H9 (cell line): ENCODE data around the gene DAND5. TPM values are rescaled to one million over a fixed set of nuclear protein-coding genes. Genes with fewer than 3 reads are reported as not detected.
"Not testable (repeated sequence)": the region's sequence is repeated elsewhere in the genome, so short reads cannot be mapped to it uniquely, and the experiment has no call there.

Experiments used
- DNase-seq: peaks from one replicate; pipeline ENCODE4 v3.0.0-alpha.2; 2017
- H2AFZ ChIP-seq: one replicate; pipeline ENCODE4 v1.6.1; 2013; ENCODE audit warnings: mild to moderate bottlenecking, low read length, control low read depth, moderate library complexity
- H2AK5ac ChIP-seq: 2 replicates; pipeline ENCODE4 v1.6.1; 2013; ENCODE audit warnings: low read length, control low read depth, mixed read lengths; ENCODE audit not compliant: insufficient read length
- H2BK120ac ChIP-seq: one replicate; pipeline ENCODE4 v1.6.1; 2013; ENCODE audit warnings: low read depth, mild to moderate bottlenecking, low read length, control low read depth, inconsistent platforms; ENCODE audit not compliant: poor library complexity, severe bottlenecking
- H2BK12ac ChIP-seq: 2 replicates; pipeline ENCODE4 v1.6.1; 2013; ENCODE audit warnings: low read length, control low read depth, mixed read lengths, low read depth; ENCODE audit not compliant: insufficient read length
- H2BK15ac ChIP-seq: 2 replicates; pipeline ENCODE4 v1.6.1; 2013; ENCODE audit warnings: low read depth, low read length, control low read depth
- H2BK20ac ChIP-seq: one replicate; pipeline ENCODE4 v1.6.1; 2013; ENCODE audit warnings: low read depth, mild to moderate bottlenecking, low read length, control low read depth, inconsistent platforms; ENCODE audit not compliant: poor library complexity, severe bottlenecking
- H2BK5ac ChIP-seq: 2 replicates; pipeline ENCODE4 v1.6.1; 2013; ENCODE audit warnings: low read length, control low read depth, mixed read lengths; ENCODE audit not compliant: insufficient read length
- H3K14ac ChIP-seq: 2 replicates; pipeline ENCODE4 v1.6.1; 2013; ENCODE audit warnings: low read length, control low read depth; ENCODE audit not compliant: insufficient read depth
- H3K18ac ChIP-seq: 2 replicates; pipeline ENCODE4 v1.6.1; 2013; ENCODE audit warnings: low read depth, mild to moderate bottlenecking, mixed read lengths, low read length, control low read depth; ENCODE audit not compliant: insufficient read length
- H3K23ac ChIP-seq: 2 replicates; pipeline ENCODE4 v1.6.1; 2013; ENCODE audit warnings: low read length, control low read depth, mixed read lengths, low read depth; ENCODE audit not compliant: insufficient read length
- H3K23me2 ChIP-seq: 2 replicates; pipeline ENCODE4 v1.6.1; 2013; ENCODE audit warnings: low read depth, mild to moderate bottlenecking, mixed read lengths, low read length, control low read depth; ENCODE audit not compliant: insufficient read length, poor library complexity, severe bottlenecking
- H3K27ac ChIP-seq: 2 replicates; pipeline ENCODE4 v1.5.1; 2013; ENCODE audit warnings: low read length, control low read depth, mixed read lengths, low read depth; ENCODE audit not compliant: insufficient read length
- H3K27me3 ChIP-seq: 2 replicates; pipeline ENCODE4 v1.6.1; 2013; ENCODE audit warnings: low read length, control low read depth, inconsistent platforms; ENCODE audit not compliant: insufficient read depth
- H3K4ac ChIP-seq: 2 replicates; pipeline ENCODE4 v1.6.1; 2013; ENCODE audit warnings: low read depth, mild to moderate bottlenecking, control low read depth, inconsistent platforms, low read length, moderate library complexity
- H3K4me1 ChIP-seq: 2 replicates; pipeline ENCODE4 v1.6.1; 2013; ENCODE audit warnings: low read length, control low read depth, inconsistent platforms; ENCODE audit not compliant: insufficient read depth
- H3K4me2 ChIP-seq: 2 replicates; pipeline ENCODE4 v1.6.1; 2013; ENCODE audit warnings: low read length, control low read depth, mixed read lengths; ENCODE audit not compliant: insufficient read length, insufficient read depth
- H3K56ac ChIP-seq: 2 replicates; pipeline ENCODE4 v1.6.1; 2013; ENCODE audit warnings: low read depth, mild to moderate bottlenecking, mixed read lengths, low read length, control low read depth; ENCODE audit not compliant: insufficient read length
- H3K79me1 ChIP-seq: 2 replicates; pipeline ENCODE4 v1.6.1; 2013; ENCODE audit warnings: low read depth, mild to moderate bottlenecking, moderate library complexity, low read length, control low read depth, inconsistent platforms; ENCODE audit not compliant: insufficient read depth, poor library complexity, severe bottlenecking
- H3K79me2 ChIP-seq: 2 replicates; pipeline ENCODE4 v1.6.1; 2013; ENCODE audit warnings: low read length, control low read depth, inconsistent platforms; ENCODE audit not compliant: insufficient read depth
- H3K9ac ChIP-seq: 2 replicates; pipeline ENCODE4 v1.6.1; 2013; ENCODE audit warnings: low read length, control low read depth, mixed read lengths; ENCODE audit not compliant: insufficient read length; ENCODE audit errors: extremely low read depth
- H3K9me3 ChIP-seq: one replicate; pipeline ENCODE4 v1.6.1; 2013; ENCODE audit warnings: low read depth, low read length, inconsistent platforms; ENCODE audit not compliant: control insufficient read depth
- H3T11ph ChIP-seq: one replicate; pipeline ENCODE4 v1.6.1; 2013; ENCODE audit warnings: mild to moderate bottlenecking, low read length, control low read depth, inconsistent platforms
- H4K20me1 ChIP-seq: one replicate; pipeline ENCODE4 v1.6.1; 2013; ENCODE audit not compliant: control insufficient read depth, insufficient read length, insufficient read depth
- H4K5ac ChIP-seq: 2 replicates; pipeline ENCODE4 v1.6.1; 2013; ENCODE audit warnings: low read depth, mild to moderate bottlenecking, mixed read lengths, low read length, control low read depth; ENCODE audit not compliant: insufficient read length
- H4K8ac ChIP-seq: replicated peaks from 2 replicates; pipeline ENCODE4 v1.6.1; 2013; ENCODE audit warnings: low read length, control low read depth, mixed read lengths, low read depth; ENCODE audit not compliant: insufficient read length
- H4K91ac ChIP-seq: 2 replicates; pipeline ENCODE4 v1.6.1; 2013; ENCODE audit warnings: low read depth, mild to moderate bottlenecking, moderate library complexity, mixed read lengths, low read length, control low read depth; ENCODE audit not compliant: insufficient read length
- H3K27ac Mint-ChIP-seq, 3 experiments: 2 replicates in 2 of 3; 3 replicates in 1 of 3; pipeline ENCODE4 v1.8.0; 2020 to 2021; ENCODE audit warnings: mixed read lengths in 3 of 3, mild to moderate bottlenecking in 1 of 3, moderate library complexity in 1 of 3
- H3K27me3 Mint-ChIP-seq: 2 replicates; pipeline ENCODE4 v1.8.0; 2021; ENCODE audit warnings: low read depth, mild to moderate bottlenecking, moderate library complexity, mixed read lengths
- H3K36me3 Mint-ChIP-seq, 3 experiments: 2 replicates in 2 of 3; 3 replicates in 1 of 3; pipeline ENCODE4 v1.8.0; 2020 to 2021; ENCODE audit warnings: low read depth in 3 of 3, mixed read lengths in 3 of 3; ENCODE audit not compliant: insufficient read depth in 1 of 3
- H3K4me1 Mint-ChIP-seq, 2 experiments: 2 replicates each; pipeline ENCODE4 v1.8.0; 2020; ENCODE audit warnings: mixed read lengths in 2 of 2
- H3K4me3 Mint-ChIP-seq, 2 experiments: 2 replicates in 1 of 2; 3 replicates in 1 of 2; pipeline ENCODE4 v1.8.0; 2020 to 2021; ENCODE audit warnings: mild to moderate bottlenecking in 2 of 2, mixed read lengths in 2 of 2, moderate library complexity in 1 of 2
- H3K9me3 Mint-ChIP-seq, 2 experiments: 2 replicates in 1 of 2; 3 replicates in 1 of 2; pipeline ENCODE4 v1.8.0; 2020; ENCODE audit warnings: mild to moderate bottlenecking in 2 of 2, mixed read lengths in 2 of 2, moderate library complexity in 1 of 2
- WGBS: extraction: QIAGEN DNeasy Blood & Tissue Kit; methylation state at CpG from one replicate; pipeline ENCODE4 v1.1.7; 2013; ENCODE audit warnings: missing lambda C conversion rate, low lambda C conversion rate, mixed read lengths; ENCODE audit not compliant: insufficient read length; ENCODE audit errors: extremely low coverage; 5-methylcytosine and 5-hydroxymethylcytosine counted together
- total RNA-seq: library from RNA; stranded (reverse); gene quantifications from 2 replicates; pipeline ENCODE4 v1.2.1, GENCODE V29; 2021
- TF ChIP-seq, protein P1 (sequence below): fragments of 200-600 bp; sonication (generic); conservative IDR thresholded peaks from 3 replicates; pipeline ENCODE4 v1.8.0; 2021; ENCODE audit warnings: antibody characterized with exemption, mild to moderate bottlenecking

Gene DAND5
- total RNA-seq, 1 experiment from 2014 or later: 0.11 TPM

DNA sequence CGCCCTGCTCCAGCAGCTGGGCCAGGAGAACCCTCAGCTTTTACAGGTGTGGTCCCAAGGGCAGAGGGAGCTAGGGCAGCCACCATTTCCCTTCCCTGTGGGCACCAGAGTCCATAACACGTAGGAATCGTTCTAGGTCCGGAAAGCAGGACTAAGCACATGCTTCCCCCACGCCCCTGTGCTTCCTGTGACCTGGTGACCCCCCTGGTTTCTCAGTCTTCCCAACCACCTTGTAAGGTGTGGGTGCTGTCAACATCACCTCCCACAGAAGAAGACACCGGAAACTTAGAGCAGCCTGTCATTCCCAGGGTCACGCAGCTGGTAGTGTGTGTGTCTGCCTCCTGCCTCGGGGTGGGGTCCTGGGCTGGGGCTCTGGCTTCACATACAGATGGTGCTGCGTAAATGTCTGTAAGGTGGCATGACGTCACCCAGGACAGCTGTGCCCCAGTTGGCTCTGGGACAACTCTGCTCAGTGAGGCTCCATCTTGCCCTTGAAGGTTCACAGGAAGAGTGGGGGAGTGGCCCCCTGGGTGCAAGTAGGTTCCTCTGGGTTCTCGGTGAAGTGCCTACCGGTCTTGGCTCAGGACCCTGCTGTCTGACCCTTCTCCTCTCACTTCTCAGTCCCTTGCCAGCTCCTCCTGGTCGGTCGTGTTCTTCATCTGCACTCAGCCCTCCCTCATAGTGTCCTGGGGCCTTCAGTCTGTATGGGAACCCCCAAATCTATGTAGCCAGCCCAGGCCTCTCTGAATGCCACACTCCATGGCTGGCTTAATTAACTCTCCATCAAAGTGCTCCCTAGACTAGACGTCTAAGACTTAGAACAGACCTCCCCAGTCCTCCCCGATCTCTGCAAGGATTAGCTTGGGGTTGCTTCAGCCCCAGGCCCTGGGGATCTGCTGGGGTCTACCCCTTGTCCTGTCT is 19.8 kb upstream of the DAND5 start:
- peak overlapping the region in 2 of 3 experiments; percentile 36 to 97; a peak in 2 of 7 replicates for H3K27ac Mint-ChIP-seq
- Histone ChIP-seq H3K9ac (no peak overlapping the region), H3K27me3 (no peaks in the 10 kb centered on the region), H3K79me2 (no peaks in the 10 kb centered on the region; the same call in 1 of the 2 replicates), H3K14ac (no peak overlapping the region), H3K56ac (no peak overlapping the region), H2BK120ac (no peak overlapping the region), H2AFZ (no peak overlapping the region), H2BK12ac (no peak overlapping the region), H3K4ac (no peak overlapping the region), H3K4me1 (no peaks in the 10 kb centered on the region; the same call in 1 of the 2 replicates), H2AK5ac (no peak overlapping the region), H3K23ac (no peak overlapping the region), H2BK15ac (no peak overlapping the region), H3K23me2 (no peaks in the 10 kb centered on the region), H3K79me1 (no peaks in the 10 kb centered on the region), H3K9me3 (no peaks in the 10 kb centered on the region), H3K27ac (no peak overlapping the region), H3T11ph (no peak overlapping the region), H4K8ac (no peak overlapping the region), H3K18ac (no peak overlapping the region), H4K20me1 (no peaks in the 10 kb centered on the region), H2BK20ac (no peak overlapping the region), H4K5ac (no peak overlapping the region), H3K4me2 (no peak overlapping the region), H2BK5ac (no peak overlapping the region), H4K91ac (no peak overlapping the region)
- WGBS: no CpG with 5 or more reads among the region's 16 CpGs
- H3K36me3 Mint-ChIP-seq: peaks cover 42 to 78% (median 71%) of the 10 kb centered on the region in 3 experiments
- H3K4me3 Mint-ChIP-seq: no peak overlapping the region
- 0 out of 5 replicates have a peak, but pooled peaks cover 0 to 3% of the 10 kb centered on the region in 2 experiments for H3K9me3 Mint-ChIP-seq
- no peak for DNase-seq
- TF ChIP-seq, protein P1, sequence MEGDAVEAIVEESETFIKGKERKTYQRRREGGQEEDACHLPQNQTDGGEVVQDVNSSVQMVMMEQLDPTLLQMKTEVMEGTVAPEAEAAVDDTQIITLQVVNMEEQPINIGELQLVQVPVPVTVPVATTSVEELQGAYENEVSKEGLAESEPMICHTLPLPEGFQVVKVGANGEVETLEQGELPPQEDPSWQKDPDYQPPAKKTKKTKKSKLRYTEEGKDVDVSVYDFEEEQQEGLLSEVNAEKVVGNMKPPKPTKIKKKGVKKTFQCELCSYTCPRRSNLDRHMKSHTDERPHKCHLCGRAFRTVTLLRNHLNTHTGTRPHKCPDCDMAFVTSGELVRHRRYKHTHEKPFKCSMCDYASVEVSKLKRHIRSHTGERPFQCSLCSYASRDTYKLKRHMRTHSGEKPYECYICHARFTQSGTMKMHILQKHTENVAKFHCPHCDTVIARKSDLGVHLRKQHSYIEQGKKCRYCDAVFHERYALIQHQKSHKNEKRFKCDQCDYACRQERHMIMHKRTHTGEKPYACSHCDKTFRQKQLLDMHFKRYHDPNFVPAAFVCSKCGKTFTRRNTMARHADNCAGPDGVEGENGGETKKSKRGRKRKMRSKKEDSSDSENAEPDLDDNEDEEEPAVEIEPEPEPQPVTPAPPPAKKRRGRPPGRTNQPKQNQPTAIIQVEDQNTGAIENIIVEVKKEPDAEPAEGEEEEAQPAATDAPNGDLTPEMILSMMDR: no peak
- peaks cover 19 to 34% of the 10 kb centered on the region in 2 experiments for H3K4me1 Mint-ChIP-seq
- no peaks in the 10 kb centered on the region for H3K27me3 Mint-ChIP-seq

GRCh38 chr19:12952050-12952449 is 17.3 kb upstream of the DAND5 start:
- H2BK12ac ChIP-seq, DNase-seq, H2BK120ac ChIP-seq, H3K27ac ChIP-seq, H3T11ph ChIP-seq, H4K5ac ChIP-seq, H3K14ac ChIP-seq, H3K4me1 ChIP-seq, H3K4ac ChIP-seq, H2BK20ac ChIP-seq, H2BK5ac ChIP-seq, H4K20me1 ChIP-seq, H3K9ac ChIP-seq, H3K23me2 ChIP-seq, H4K91ac ChIP-seq, H3K79me1 ChIP-seq, H3K9me3 ChIP-seq, H3K4me2 ChIP-seq, H3K9me3 Mint-ChIP-seq, H3K79me2 ChIP-seq, H2BK15ac ChIP-seq, H2AK5ac ChIP-seq, H3K56ac ChIP-seq, H3K27me3 Mint-ChIP-seq, H3K23ac ChIP-seq, H3K27me3 ChIP-seq, H3K18ac ChIP-seq, H4K8ac ChIP-seq, H2AFZ ChIP-seq: not testable (repeated sequence)
- Mint-ChIP-seq H3K36me3 (peaks cover 49 to 80% (median 77%) of the 10 kb centered on the region in 3 experiments), H3K4me1 (peaks cover 25 to 44% of the 10 kb centered on the region in 2 experiments), H3K27ac (peak overlapping the region; percentile 23 to 85 (median 77); a peak in 3 of 7 replicates), H3K4me3 (peak overlapping the region in 1 of 2 experiments; percentile 38; a peak in 1 of 5 replicates)
- no CpG with 5 or more reads among the region's 6 CpGs for WGBS
